HCT116 (cell line): ENCODE measurements around the gene WWOX. TPM values are rescaled to one million over a fixed set of nuclear protein-coding genes. Genes with fewer than 3 reads are reported as not detected.

Experiments used
- ATAC-seq: fragments of 200-7000 bp; cut with Tn5 transposase; 2 replicates; pipeline ENCODE4 v1.9.1; 2020; ENCODE audit warnings: mild to moderate bottlenecking, moderate library complexity
- BruUV-seq: library from RNA; stranded (reverse); fragments of 400-500 nt; replicated peaks from 2 replicates; lab custom pipeline; 2021; lab: Mats Ljungman, UMichigan
- CTCF ChIA-PET: fragments of 300-600 bp; sonication (Branson Sonifier 250); formaldehyde crosslinking; loops from one replicate; lab custom pipeline; 2021; ENCODE audit warnings: antibody characterized with exemption; lab: Charles Lee
- POLR2A ChIA-PET: fragments of 300-600, 350-600 bp; sonication (Branson Sonifier 250); formaldehyde crosslinking; loops from one replicate; lab custom pipeline; 2021; ENCODE audit warnings: antibody characterized with exemption; lab: Charles Lee
- RAD21 ChIA-PET, 2 experiments: fragments of 300-600 bp; sonication (Branson Sonifier 250); formaldehyde crosslinking; loops; one replicate each; lab custom pipeline; 2023; ENCODE audit warnings: low total read pairs in 2 of 2; ENCODE audit not compliant: uncharacterized antibody in 2 of 2, unreplicated experiment in 2 of 2, low non-redundant PET in 1 of 2; lab: Charles Lee
- DNase-seq: peaks from one replicate; pipeline ENCODE4 v3.0.0-alpha.2; 2010; ENCODE audit warnings: low read depth, low spot score
- H2AFZ ChIP-seq: fragments of 200-600 bp; shearing (Covaris generic), sonication (generic); 2 replicates; pipeline ENCODE4 v1.6.1; 2017; ENCODE audit warnings: low read depth, mixed run types, mixed read lengths, antibody characterized with exemption, low read length; ENCODE audit not compliant: poor library complexity, severe bottlenecking
- H3K27ac ChIP-seq: 2 replicates; pipeline ENCODE4 v1.5.1; 2012; ENCODE audit warnings: low read depth, low read length
- H3K27me3 ChIP-seq: fragments of 200-600 bp; sonication (generic); 2 replicates; pipeline ENCODE4 v1.6.1; 2016; ENCODE audit warnings: mixed run types, low read length, mixed read lengths; ENCODE audit not compliant: insufficient read depth
- H3K36me3 ChIP-seq, 2 experiments: fragments of 200-500 bp in 1 of 2; fragments of 200-600 bp in 1 of 2; sonication (Bioruptor generic) in 1 of 2; sonication (generic) in 1 of 2; 2 replicates each; pipeline versions ENCODE4 v1.5.1 to v1.6.1; 2014 to 2016; ENCODE audit warnings: low read length in 2 of 2, inconsistent platforms in 1 of 2, mixed read lengths in 1 of 2, mixed run types in 1 of 2; ENCODE audit not compliant: insufficient read depth in 2 of 2, control insufficient read depth in 1 of 2
- H3K4me1 ChIP-seq, 2 experiments: fragments of 200-600 bp in 1 of 2; sonication (generic) in 1 of 2; 2 replicates each; pipeline versions ENCODE4 v1.5.1 to v1.6.1; 2012 to 2017; ENCODE audit warnings: low read length in 2 of 2, inconsistent platforms in 1 of 2, mild to moderate bottlenecking in 1 of 2, mixed read lengths in 1 of 2, mixed run types in 1 of 2, moderate library complexity in 1 of 2; ENCODE audit not compliant: insufficient read depth in 2 of 2, control insufficient read depth in 1 of 2
- H3K4me2 ChIP-seq: fragments of 200-600 bp; sonication (generic); 2 replicates; pipeline ENCODE4 v1.6.1; 2017; ENCODE audit warnings: mixed run types, low read length, mixed read lengths
- H3K4me3 ChIP-seq, 2 experiments: fragments of 200-600 bp in 1 of 2; sonication (generic) in 1 of 2; replicated peaks in 1 of 2; 2 replicates each; pipeline ENCODE4 v1.5.1; 2011 to 2016; ENCODE audit warnings: low read length in 2 of 2, control low read depth in 1 of 2, low read depth in 1 of 2, mild to moderate bottlenecking in 1 of 2, mixed read lengths in 1 of 2, mixed run types in 1 of 2
- H3K79me2 ChIP-seq: fragments of 200-600 bp; sonication (generic); 2 replicates; pipeline ENCODE4 v1.6.1; 2017; ENCODE audit warnings: mild to moderate bottlenecking, mixed run types, low read length, moderate library complexity, mixed read lengths; ENCODE audit not compliant: insufficient read depth
- H3K9ac ChIP-seq: fragments of 200-600 bp; sonication (generic); 2 replicates; pipeline ENCODE4 v1.6.1; 2016; ENCODE audit warnings: low read length, mixed read lengths
- H3K9me2 ChIP-seq: fragments of 200-600 bp; sonication (generic), shearing (Covaris generic); 2 replicates; pipeline ENCODE4 v1.6.1; 2017; ENCODE audit warnings: mixed run types, mild to moderate bottlenecking, moderate library complexity; ENCODE audit not compliant: insufficient read depth
- H3K9me3 ChIP-seq, 2 experiments: fragments of 200-500 bp in 1 of 2; fragments of 200-600 bp in 1 of 2; sonication (Bioruptor generic) in 1 of 2; sonication (generic) in 1 of 2; 2 replicates each; pipeline ENCODE4 v1.6.1; 2014 to 2017; ENCODE audit warnings: low read length in 2 of 2, mixed read lengths in 2 of 2, inconsistent platforms in 1 of 2, low read depth in 1 of 2, mild to moderate bottlenecking in 1 of 2, mixed run types in 1 of 2, moderate library complexity in 1 of 2; ENCODE audit not compliant: control insufficient read depth in 1 of 2, insufficient read depth in 1 of 2
- H4K20me1 ChIP-seq: fragments of 200-600 bp; sonication (generic), shearing (Covaris generic); 2 replicates; pipeline ENCODE4 v1.6.1; 2017; ENCODE audit warnings: mixed run types, mild to moderate bottlenecking, moderate library complexity; ENCODE audit not compliant: insufficient read depth
- EGR1 ChIP-seq: IDR thresholded peaks from 2 replicates; pipeline ENCODE4 v1.6.1; 2012; ENCODE audit warnings: low read depth
- EZH2 ChIP-seq: fragments of 200-600 bp; sonication (generic); IDR thresholded peaks from 2 replicates; pipeline ENCODE4 v1.6.1; 2017; ENCODE audit warnings: antibody characterized with exemption, mixed run types
- EZH2phosphoT487 ChIP-seq: fragments of 200-600 bp; IDR thresholded peaks from 2 replicates; pipeline ENCODE4 v1.6.1; 2018; ENCODE audit warnings: antibody characterized with exemption, borderline replicate concordance
- POLR2A ChIP-seq: IDR thresholded peaks from 2 replicates; pipeline ENCODE4 v1.7.0; 2011; ENCODE audit warnings: borderline replicate concordance; ENCODE audit not compliant: insufficient read depth, insufficient read length; ENCODE audit errors: extremely low read depth
- POLR2AphosphoS5 ChIP-seq: IDR thresholded peaks from 2 replicates; pipeline ENCODE4 v1.6.1; 2011; ENCODE audit warnings: mild to moderate bottlenecking, low read depth, low read length, moderate library complexity
- YY1 ChIP-seq: IDR thresholded peaks from 2 replicates; pipeline ENCODE4 v1.6.1; 2011; ENCODE audit warnings: low read length, low read depth, moderate library complexity, mild to moderate bottlenecking; ENCODE audit not compliant: insufficient replicate concordance; ENCODE audit errors: extremely low read depth
- ZFX ChIP-seq: fragments of 450-650 bp; IDR thresholded peaks from 2 replicates; pipeline ENCODE4 v1.6.1; 2017
- ZNF274 ChIP-seq: fragments of 200-500 bp; sonication (Bioruptor generic); IDR thresholded peaks from 2 replicates; pipeline ENCODE4 v1.6.1; 2014; ENCODE audit warnings: mild to moderate bottlenecking, low read depth, low read length, inconsistent platforms
- intact Hi-C: fragments of 100-400 bp; cut with micrococcal nuclease; formaldehyde crosslinking; loops from 2 replicates; pipeline ENCODE4 v1.10.0; 2022
- total RNA-seq: library from RNA; stranded (reverse); gene quantifications from one replicate; pipeline ENCODE4 v1.2.1, GENCODE V29; 2021; ENCODE audit not compliant: unreplicated experiment
- TF ChIP-seq, protein P1 (sequence below): IDR thresholded peaks from 2 replicates; pipeline ENCODE4 v1.6.1; 2012
- TF ChIP-seq, protein P2 (sequence below): IDR thresholded peaks from 2 replicates; pipeline ENCODE4 v1.6.1; 2011; ENCODE audit warnings: mild to moderate bottlenecking, low read length, moderate library complexity; ENCODE audit not compliant: insufficient replicate concordance; ENCODE audit errors: extremely low read depth

The WWOX gene
- total RNA-seq, 1 experiment from 2014 or later: 13.7 TPM

DNA sequence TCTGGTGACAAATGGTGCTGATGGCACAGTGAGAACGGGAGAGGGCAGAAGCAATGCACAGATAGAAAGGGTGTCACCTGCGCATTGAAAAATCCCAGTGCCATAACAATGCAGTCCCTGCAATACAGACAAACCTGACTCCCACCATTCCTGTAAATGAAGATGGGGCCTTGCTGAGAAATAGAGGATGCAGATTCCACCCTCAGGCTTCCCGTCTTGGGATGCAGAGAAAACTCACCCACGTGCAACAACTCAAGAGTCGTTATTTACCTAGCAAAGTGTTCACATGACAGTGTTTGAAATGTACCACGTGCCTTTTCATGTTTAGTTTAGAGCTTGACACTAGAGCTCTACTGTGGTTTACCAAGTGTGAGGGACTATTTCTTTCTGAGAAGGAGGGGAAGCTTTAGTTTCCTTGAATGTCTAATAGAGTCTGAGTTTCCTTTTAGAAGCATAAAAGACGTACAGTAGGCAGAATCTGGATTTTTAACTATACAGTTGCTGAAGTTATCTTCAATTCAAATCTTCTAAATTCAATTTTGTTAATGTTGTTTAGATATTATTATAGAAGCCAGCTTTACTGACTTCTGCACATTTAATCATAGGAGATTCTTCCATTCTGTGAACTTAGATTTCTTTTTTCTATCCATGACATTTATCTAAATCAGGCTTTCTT, 35.6 kb downstream of the WWOX start:
- Histone ChIP-seq H4K20me1 (no peaks in the 10 kb centered on the region), H3K9me3 (no peaks in the 10 kb centered on the region), H3K9ac (no peak overlapping the region), H3K4me1 (no peaks in the 10 kb centered on the region), H3K27ac (no peak overlapping the region), H3K4me3 (no peak overlapping the region), H3K27me3 (no peaks in the 10 kb centered on the region), H3K36me3 (no peaks in the 10 kb centered on the region), H2AFZ (no peak overlapping the region), H3K79me2 (no peaks in the 10 kb centered on the region), H3K4me2 (no peak overlapping the region), H3K9me2 (no peaks in the 10 kb centered on the region)
- TF ChIP-seq EZH2 (no peak), POLR2AphosphoS5 (no peak), POLR2A (no peak), EZH2phosphoT487 (no peak), EGR1 (no peak), ZFX (no peak), ZNF274 (no peak), YY1 (no peak)
- TF ChIP-seq, protein P1, sequence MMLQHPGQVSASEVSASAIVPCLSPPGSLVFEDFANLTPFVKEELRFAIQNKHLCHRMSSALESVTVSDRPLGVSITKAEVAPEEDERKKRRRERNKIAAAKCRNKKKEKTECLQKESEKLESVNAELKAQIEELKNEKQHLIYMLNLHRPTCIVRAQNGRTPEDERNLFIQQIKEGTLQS: no peak
- TF ChIP-seq, protein P2, sequence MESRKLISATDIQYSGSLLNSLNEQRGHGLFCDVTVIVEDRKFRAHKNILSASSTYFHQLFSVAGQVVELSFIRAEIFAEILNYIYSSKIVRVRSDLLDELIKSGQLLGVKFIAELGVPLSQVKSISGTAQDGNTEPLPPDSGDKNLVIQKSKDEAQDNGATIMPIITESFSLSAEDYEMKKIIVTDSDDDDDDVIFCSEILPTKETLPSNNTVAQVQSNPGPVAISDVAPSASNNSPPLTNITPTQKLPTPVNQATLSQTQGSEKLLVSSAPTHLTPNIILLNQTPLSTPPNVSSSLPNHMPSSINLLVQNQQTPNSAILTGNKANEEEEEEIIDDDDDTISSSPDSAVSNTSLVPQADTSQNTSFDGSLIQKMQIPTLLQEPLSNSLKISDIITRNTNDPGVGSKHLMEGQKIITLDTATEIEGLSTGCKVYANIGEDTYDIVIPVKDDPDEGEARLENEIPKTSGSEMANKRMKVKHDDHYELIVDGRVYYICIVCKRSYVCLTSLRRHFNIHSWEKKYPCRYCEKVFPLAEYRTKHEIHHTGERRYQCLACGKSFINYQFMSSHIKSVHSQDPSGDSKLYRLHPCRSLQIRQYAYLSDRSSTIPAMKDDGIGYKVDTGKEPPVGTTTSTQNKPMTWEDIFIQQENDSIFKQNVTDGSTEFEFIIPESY: no peak
- ChIA-PET POLR2A (no interaction called here), CTCF (no interaction called here), RAD21 (no interaction called here)
- intact Hi-C loops: no loop called here
- DNase-seq (no peak), ATAC-seq (no peak)
- no TSS peak for BruUV-seq
